GM19455 (cell line): ENCODE results near the gene CDA.
"Not testable (repeated sequence)": the region's sequence is repeated elsewhere in the genome, so short reads cannot be mapped to it uniquely, and the experiment has no call there.

ENCODE experiments used
- ATAC-seq: cut with Tn5 transposase; IDR thresholded peaks from one replicate; pipeline ENCODE4 v1.9.1; 2021; ENCODE audit not compliant: unreplicated experiment

Gene CDA

GRCh38 chr1:20586953-20587660 lies 1.8 kb upstream of the CDA start:
- no peak for ATAC-seq

GRCh38 chr1:20587661-20588053 lies 1.2 kb upstream of the CDA start:
- no peak for ATAC-seq

- ATAC-seq: no peak
Measured at GRCh38 chr1:20589331-20590278, 708 bp downstream of the CDA start.

- no peak for ATAC-seq
Measured at GRCh38 chr1:20590306-20590777, 1.4 kb downstream of the CDA start.

GRCh38 chr1:20593756-20594155 lies 4.9 kb downstream of the CDA start:
- ATAC-seq: no peak

- no peak for ATAC-seq
Measured at GRCh38 chr1:20594746-20595145, 5.8 kb downstream of the CDA start.

- no peak for ATAC-seq
Measured at GRCh38 chr1:20596106-20596505, 7.2 kb downstream of the CDA start.

- no peak for ATAC-seq
Measured at GRCh38 chr1:20597650-20598049, 8.8 kb downstream of the CDA start.

- ATAC-seq: no peak
Measured at GRCh38 chr1:20600156-20600555, 11.3 kb downstream of the CDA start.

- no peak for ATAC-seq
Measured at GRCh38 chr1:20601129-20601825, 12.4 kb downstream of the CDA start.

- no peak for ATAC-seq
Measured at GRCh38 chr1:20602851-20603450, 14.1 kb downstream of the CDA start.

- no peak for ATAC-seq
Measured at GRCh38 chr1:20603504-20604464, 14.9 kb downstream of the CDA start.

GRCh38 chr1:20604678-20605077 lies 15.8 kb downstream of the CDA start:
- ATAC-seq: no peak

GRCh38 chr1:20606801-20607570 lies 18.1 kb downstream of the CDA start:
- ATAC-seq: not testable (repeated sequence)

GRCh38 chr1:20609541-20609940 lies 20.6 kb downstream of the CDA start:
- no peak for ATAC-seq

- ATAC-seq: no peak
Measured at GRCh38 chr1:20610970-20611369, 22.1 kb downstream of the CDA start.

- ATAC-seq: no peak
Measured at GRCh38 chr1:20611652-20612051, 22.8 kb downstream of the CDA start.

GRCh38 chr1:20612221-20612746 lies 23.4 kb downstream of the CDA start:
- no peak for ATAC-seq

GRCh38 chr1:20614131-20614579 lies 25.3 kb downstream of the CDA start:
- no peak for ATAC-seq
